Measurements from ENCODE around the gene MEGF8.

MEGF8 gene

GRCh38 chr19:42392165-42392564 is 66.7 kb downstream of the MEGF8 start:
- no peak for DNase-seq

DNA sequence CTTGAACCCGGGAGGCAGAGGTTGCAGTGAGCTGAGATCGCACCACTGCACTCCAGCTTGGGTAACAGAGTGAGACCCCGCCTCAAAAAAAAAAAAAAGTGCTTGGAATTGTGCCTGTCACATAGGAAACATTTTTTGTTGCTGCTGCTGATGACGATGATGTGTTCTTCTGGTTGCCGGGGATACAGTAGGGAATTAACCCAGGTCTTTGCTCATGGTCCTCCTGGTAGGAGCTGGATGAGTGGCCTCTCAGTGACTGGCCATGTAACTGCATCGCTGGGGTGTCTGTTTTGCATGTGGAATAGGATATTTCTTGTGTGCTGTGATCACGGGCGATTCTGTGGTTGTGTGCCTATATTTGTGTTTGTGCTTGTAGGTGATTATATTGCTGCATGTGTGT is 69.3 kb downstream of the MEGF8 start:
- DNase-seq = no peak

GRCh38 chr19:42396381-42397262 is 71.2 kb downstream of the MEGF8 start:
- peak; percentile 87 to 88 for DNase-seq

- DNase-seq = no peak
Observed at GRCh38 chr19:42397263-42398166, 72.1 kb downstream of the MEGF8 start.

- DNase-seq = no peak
Observed at GRCh38 chr19:42400404-42400803, 75.0 kb downstream of the MEGF8 start.

GRCh38 chr19:42401365-42402303 is 76.2 kb downstream of the MEGF8 start:
- DNase-seq = peak; percentile 72 to 76

GRCh38 chr19:42402376-42403116 is 77.1 kb downstream of the MEGF8 start:
- DNase-seq = no peak

GRCh38 chr19:42403586-42403985 is 78.2 kb downstream of the MEGF8 start:
- DNase-seq = no peak

DNA sequence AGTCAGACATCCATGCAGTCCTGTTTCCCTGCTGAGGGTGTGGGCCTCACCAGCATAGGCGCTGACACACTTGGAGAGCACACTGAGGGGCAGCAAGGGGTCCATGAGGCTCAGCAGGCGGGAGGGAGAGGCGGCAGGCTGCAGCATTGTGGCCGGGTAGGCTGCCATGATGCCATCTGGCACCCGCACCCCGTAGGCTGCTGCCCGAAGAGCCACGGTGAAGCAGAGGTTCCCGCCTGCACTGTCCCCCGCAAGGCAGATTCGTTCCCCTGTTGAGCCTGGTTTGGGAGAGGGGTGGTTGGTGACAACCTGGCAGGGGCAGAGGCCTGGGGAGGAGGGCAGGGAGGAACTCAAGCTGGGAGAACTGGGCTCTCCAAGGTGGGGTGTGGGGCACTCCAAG is 80.7 kb downstream of the MEGF8 start:
- DNase-seq = no peak

GRCh38 chr19:42407085-42407815 is 81.8 kb downstream of the MEGF8 start:
- no peak for DNase-seq

- DNase-seq = no peak
Observed at GRCh38 chr19:42407816-42408175, 82.4 kb downstream of the MEGF8 start.

GRCh38 chr19:42409477-42409876 is 84.0 kb downstream of the MEGF8 start:
- no peak for DNase-seq

- no peak for DNase-seq
Observed at GRCh38 chr19:42410371-42410770, 84.9 kb downstream of the MEGF8 start.

DNA sequence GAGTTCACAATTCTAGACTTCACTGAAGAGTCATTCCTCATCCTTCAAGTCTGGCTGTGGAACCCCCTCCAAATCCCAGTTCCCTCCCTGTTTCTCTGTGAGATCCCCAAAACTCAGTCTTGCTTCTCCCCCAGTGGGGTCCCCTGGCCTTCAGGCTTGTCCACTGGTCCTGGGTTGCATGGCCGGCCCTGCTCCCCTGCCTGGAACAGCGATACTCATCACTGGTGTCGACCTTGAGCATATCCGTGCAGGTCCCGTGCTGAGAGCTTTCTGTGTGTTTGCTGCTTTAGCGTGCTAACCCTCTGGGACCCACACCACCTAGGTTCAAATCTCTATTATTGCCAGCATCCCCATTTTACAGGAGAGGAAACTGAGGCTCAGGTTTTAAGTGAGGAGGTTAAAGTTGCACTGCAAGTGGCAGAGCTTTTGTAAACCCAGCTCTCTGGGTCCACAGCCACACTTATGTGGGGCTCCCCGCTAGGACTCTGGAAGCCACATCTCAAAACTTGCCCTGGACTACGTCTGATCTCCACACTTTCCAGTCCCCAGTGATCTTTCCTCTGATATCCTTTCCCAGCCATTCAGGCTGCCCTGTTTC is 86.2 kb downstream of the MEGF8 start:
- no peak for DNase-seq

DNA sequence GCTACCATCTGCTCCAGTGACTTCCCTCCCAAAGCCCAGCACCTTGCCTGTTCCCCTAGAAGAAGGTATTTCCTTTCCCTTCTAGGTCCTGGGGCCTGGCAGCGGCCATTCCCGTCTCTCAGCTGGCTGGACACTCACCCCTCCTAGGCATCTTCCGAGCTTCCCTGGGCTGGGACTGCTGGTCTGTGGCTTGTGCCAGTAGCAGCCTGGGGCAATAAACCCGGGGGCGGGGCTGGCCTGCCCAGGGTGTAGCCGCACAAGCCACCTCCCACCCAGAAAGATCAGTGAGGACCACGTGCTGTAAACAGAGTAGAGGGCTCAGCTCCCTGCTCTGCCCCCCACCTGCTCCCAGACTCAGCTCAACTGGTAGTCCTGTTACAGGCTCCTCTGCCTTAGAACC is 86.8 kb downstream of the MEGF8 start:
- DNase-seq = no peak

DNA sequence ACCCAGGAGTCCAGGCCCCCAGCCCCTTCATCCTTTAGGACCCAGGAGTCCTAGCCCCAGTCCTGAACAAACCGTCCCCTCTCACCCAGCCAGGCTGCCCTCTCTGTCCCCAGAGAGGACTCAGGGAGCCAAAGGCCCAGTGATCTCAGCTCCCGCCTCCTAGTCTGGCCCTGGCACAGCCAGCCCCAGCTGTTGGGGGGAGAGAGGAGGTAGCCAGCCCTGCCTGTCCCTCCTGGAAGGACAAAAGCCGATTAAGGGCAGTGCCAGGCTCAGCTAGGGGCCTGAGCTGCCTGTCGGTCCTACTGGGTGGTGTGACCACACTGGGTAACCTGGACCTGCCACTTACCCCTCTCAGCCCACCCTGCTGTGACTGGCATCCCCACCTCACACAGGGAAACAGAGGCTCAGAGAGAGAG is 87.2 kb downstream of the MEGF8 start:
- no peak for DNase-seq

DNA sequence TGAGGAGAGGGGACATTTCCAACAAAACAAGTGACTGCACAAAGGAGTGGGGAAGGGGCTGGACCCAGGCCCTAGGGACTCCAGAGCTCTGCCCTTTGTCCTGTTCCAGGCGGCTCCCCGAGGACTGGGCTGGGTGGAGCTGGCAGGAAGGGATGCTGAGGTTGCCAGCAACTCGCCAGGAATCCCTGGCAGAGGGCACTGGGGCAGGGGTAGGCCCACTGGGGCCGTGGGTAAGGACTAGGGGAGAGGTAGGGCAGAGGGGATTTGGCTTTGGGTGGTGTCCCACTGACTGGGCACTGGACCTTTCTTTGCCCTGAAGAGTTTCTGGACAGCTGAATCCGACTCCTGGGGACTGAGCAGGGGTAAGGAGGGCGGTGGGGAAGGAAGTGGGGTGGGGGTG is 93.9 kb downstream of the MEGF8 start:
- no peak for DNase-seq

- peak; percentile 81 to 82 for DNase-seq
Observed at GRCh38 chr19:42420055-42420544, 94.7 kb downstream of the MEGF8 start.

DNA sequence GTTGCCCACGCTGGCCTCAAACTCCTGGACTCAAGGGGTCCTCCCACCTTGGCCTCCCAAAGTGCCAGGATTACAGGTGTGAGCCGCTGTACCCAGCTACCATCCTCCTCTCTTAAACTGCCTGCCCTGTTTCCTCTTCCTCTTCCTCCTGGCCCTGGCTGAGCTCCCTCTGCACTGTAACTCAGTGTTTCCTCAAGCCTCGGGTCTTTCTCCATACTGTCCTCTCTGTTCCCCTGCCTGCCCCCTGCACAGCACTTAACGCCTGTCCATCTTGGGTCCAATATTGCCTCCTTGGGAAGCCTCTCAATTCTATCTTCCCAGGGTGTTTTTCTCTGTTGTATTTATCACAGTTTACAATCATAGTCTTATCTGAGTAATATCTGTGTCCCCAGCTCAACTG is 95.7 kb downstream of the MEGF8 start:
- no peak for DNase-seq

GRCh38 chr19:42421591-42422031 is 96.2 kb downstream of the MEGF8 start:
- no peak for DNase-seq
